ENCODE measurements around the gene ADORA2B.

GRCh38 chr17:15908378-15908777 lies 36.6 kb upstream of the ADORA2B start:
- no peak for TF ChIP-seq POLR2A (IDR thresholded peaks at IDR 0.05)
- TF ChIP-seq, protein P1, sequence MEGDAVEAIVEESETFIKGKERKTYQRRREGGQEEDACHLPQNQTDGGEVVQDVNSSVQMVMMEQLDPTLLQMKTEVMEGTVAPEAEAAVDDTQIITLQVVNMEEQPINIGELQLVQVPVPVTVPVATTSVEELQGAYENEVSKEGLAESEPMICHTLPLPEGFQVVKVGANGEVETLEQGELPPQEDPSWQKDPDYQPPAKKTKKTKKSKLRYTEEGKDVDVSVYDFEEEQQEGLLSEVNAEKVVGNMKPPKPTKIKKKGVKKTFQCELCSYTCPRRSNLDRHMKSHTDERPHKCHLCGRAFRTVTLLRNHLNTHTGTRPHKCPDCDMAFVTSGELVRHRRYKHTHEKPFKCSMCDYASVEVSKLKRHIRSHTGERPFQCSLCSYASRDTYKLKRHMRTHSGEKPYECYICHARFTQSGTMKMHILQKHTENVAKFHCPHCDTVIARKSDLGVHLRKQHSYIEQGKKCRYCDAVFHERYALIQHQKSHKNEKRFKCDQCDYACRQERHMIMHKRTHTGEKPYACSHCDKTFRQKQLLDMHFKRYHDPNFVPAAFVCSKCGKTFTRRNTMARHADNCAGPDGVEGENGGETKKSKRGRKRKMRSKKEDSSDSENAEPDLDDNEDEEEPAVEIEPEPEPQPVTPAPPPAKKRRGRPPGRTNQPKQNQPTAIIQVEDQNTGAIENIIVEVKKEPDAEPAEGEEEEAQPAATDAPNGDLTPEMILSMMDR (IDR thresholded peaks at IDR 0.05) = no peak
- no peak for TF ChIP-seq EP300 (IDR thresholded peaks at IDR 0.05)
